Mesothelial cell of epicardium (in vitro differentiated cells): Measurements from ENCODE around the gene TFDP2. TPM values are rescaled to one million over a fixed set of nuclear protein-coding genes. Genes with fewer than 3 reads are reported as not detected.
A peak's percentile ranks its signal among the peaks of the same experiment; 100 is the strongest.

Experiments used
- DNase-seq, 2 experiments: peaks; one replicate each; pipeline ENCODE4 v3.0.0; 2021; ENCODE audit warnings: low spot score in 2 of 2; ENCODE audit not compliant: unreplicated experiment in 2 of 2
- H3K27ac Mint-ChIP-seq: 2 replicates; pipeline ENCODE4 v1.8.0; 2021; ENCODE audit warnings: mixed read lengths
- H3K27me3 Mint-ChIP-seq: 2 replicates; pipeline ENCODE4 v1.8.0; 2021; ENCODE audit warnings: low read depth, mixed read lengths
- H3K36me3 Mint-ChIP-seq: 2 replicates; pipeline ENCODE4 v1.8.0; 2021; ENCODE audit warnings: mixed read lengths
- H3K4me1 Mint-ChIP-seq: 2 replicates; pipeline ENCODE4 v1.8.0; 2021; ENCODE audit warnings: mixed read lengths
- H3K4me3 Mint-ChIP-seq: 2 replicates; pipeline ENCODE4 v1.8.0; 2021; ENCODE audit warnings: mild to moderate bottlenecking, moderate library complexity, mixed read lengths
- H3K9me3 Mint-ChIP-seq: 2 replicates; pipeline ENCODE4 v1.8.0; 2021; ENCODE audit warnings: mixed read lengths
- CTCF ChIP-seq: fragments of 200-600 bp; sonication (generic); IDR thresholded peaks from one replicate; pipeline ENCODE4 v1.5.0; 2021; ENCODE audit warnings: antibody characterized with exemption; ENCODE audit not compliant: unreplicated experiment
- total RNA-seq: library from RNA; stranded (reverse); gene quantifications from 3 replicates; pipeline ENCODE4 v1.2.1, GENCODE V29; 2021

Gene TFDP2
- 106 to 113 TPM (median 109 TPM) in 3 replicates for total RNA-seq

- Mint-ChIP-seq H3K27me3 (peaks cover 13% of the 10 kb centered on the region), H3K27ac (peak within 1 kb of the TSS; percentile 95), H3K36me3 (no peaks in the 10 kb centered on the region), H3K4me3 (peak within 1 kb of the TSS; percentile 86), H3K4me1 (peaks cover 17% of the 10 kb centered on the region), H3K9me3 (no peaks in the 10 kb centered on the region)
- no peak for TF ChIP-seq CTCF
- peak; percentile 88 to 94 for DNase-seq
Observed at GRCh38 chr3:142148792-142149672, at the start of gene TFDP2. Gene TFDP2 (minus strand): TSS chr3:142149544. CDS start chr3:142101749, 47,795 bp downstream.

GRCh38 chr3:142188846-142189245 lies 39.5 kb upstream of the TFDP2 start:
- Mint-ChIP-seq H3K4me3 (no peak overlapping the region), H3K27me3 (no peaks in the 10 kb centered on the region), H3K27ac (no peak overlapping the region), H3K36me3 (peaks cover 25% of the 10 kb centered on the region), H3K9me3 (no peaks in the 10 kb centered on the region), H3K4me1 (no peaks in the 10 kb centered on the region)
- no peak for DNase-seq
- no peak for TF ChIP-seq CTCF

- H3K27me3 Mint-ChIP-seq, result no peaks in the 10 kb centered on the region
- no peaks in the 10 kb centered on the region for H3K4me1 Mint-ChIP-seq
- no peak overlapping the region for H3K4me3 Mint-ChIP-seq
- no peak for DNase-seq
- H3K36me3 Mint-ChIP-seq, result peaks cover 24% of the 10 kb centered on the region
- H3K9me3 Mint-ChIP-seq, result no peaks in the 10 kb centered on the region
- TF ChIP-seq CTCF, result peak; percentile 11
- H3K27ac Mint-ChIP-seq, result no peak overlapping the region
Observed at GRCh38 chr3:142180761-142181362, 31.5 kb upstream of the TFDP2 start.

GRCh38 chr3:142175478-142175877 lies 26.1 kb upstream of the TFDP2 start:
- TF ChIP-seq CTCF, result no peak
- H3K4me1 Mint-ChIP-seq, result no peaks in the 10 kb centered on the region
- peaks cover 20% of the 10 kb centered on the region for H3K36me3 Mint-ChIP-seq
- H3K9me3 Mint-ChIP-seq, result no peaks in the 10 kb centered on the region
- no peak overlapping the region for H3K4me3 Mint-ChIP-seq
- no peaks in the 10 kb centered on the region for H3K27me3 Mint-ChIP-seq
- no peak for DNase-seq
- no peak overlapping the region for H3K27ac Mint-ChIP-seq

- no peaks in the 10 kb centered on the region for H3K9me3 Mint-ChIP-seq
- no peaks in the 10 kb centered on the region for H3K27me3 Mint-ChIP-seq
- H3K4me3 Mint-ChIP-seq, result no peak overlapping the region
- no peak overlapping the region for H3K27ac Mint-ChIP-seq
- H3K36me3 Mint-ChIP-seq, result peaks cover 20% of the 10 kb centered on the region
- no peak for TF ChIP-seq CTCF
- DNase-seq, result no peak
- H3K4me1 Mint-ChIP-seq, result no peaks in the 10 kb centered on the region
Observed at GRCh38 chr3:142174559-142174958, 25.2 kb upstream of the TFDP2 start.
